Stimulated activated CD4-positive, alpha-beta T cell treated with anti-CD3 and anti-CD28 coated beads, Interleukin-1b, Interleukin-23, amount 100 ng/mL, for 4 hours (primary cell): ENCODE measurements around the gene COBLL1.
"Not testable (repeated sequence)": the region's sequence is repeated elsewhere in the genome, so short reads cannot be mapped to it uniquely, and the experiment has no call there.

Experiments used
- DNase-seq, 2 donors: peaks; one replicate each; pipeline ENCODE4 v3.0.0-alpha.2; 2020; ENCODE audit warnings: low read depth in 2 of 2

COBLL1 gene

DNA sequence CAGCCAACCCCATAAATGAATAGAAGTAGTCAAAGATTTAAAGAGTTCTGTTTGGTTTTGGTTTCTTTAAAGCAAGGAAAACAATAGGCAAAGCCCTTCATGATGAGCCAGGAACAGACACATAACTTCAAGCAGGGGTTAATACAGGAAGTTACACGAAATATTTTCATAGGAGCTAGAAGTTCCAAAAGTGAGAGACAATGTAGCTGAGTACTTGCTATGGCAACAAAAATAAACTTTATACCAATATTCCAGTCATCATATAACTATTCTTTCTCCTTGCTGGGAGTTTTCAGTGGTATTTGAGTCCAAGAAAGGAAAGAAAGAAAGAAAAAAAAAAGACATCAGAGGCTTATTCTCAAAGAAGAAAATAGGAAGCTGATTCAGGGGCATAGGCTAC is 56.2 kb downstream of the COBLL1 start:
- no peak for DNase-seq

DNA sequence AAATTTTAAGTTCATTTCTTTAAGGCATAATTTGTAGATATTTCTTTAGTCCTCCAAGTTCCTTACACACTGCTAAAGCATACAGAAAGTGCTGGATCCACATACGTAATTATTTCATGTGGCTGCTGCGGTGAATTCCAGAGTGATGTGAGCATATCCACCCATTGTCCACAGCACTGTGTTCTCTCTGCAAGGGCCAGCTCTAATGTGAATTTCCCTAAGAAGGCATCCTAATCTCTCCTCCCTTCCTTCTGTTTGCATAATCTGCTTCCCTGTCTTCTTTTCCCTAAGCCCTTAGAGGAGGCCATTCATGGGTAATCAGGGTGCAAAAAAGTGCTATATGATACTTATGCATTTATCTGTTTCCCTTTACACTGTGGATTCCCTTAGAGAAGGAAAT is 57.2 kb downstream of the COBLL1 start:
- no peak for DNase-seq

DNA sequence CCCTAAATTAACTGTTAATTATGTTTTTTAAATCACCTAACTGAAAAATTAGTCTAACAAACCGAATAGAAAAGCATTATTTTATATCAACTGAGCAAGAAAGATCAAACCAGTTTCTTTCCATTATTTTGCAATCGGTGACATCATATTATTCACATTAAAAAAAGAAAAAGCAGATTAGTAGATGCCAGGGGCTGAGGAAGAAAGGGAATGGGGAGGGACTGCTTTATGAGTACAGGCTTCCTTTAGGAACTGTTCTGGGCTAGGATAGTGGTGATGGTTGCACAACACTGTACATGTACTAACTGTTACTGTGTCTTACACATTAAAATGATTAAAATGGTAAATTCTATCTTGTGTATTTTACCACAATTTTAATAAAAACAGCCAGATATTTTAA is 59.3 kb downstream of the COBLL1 start:
- no peak for DNase-seq

DNA sequence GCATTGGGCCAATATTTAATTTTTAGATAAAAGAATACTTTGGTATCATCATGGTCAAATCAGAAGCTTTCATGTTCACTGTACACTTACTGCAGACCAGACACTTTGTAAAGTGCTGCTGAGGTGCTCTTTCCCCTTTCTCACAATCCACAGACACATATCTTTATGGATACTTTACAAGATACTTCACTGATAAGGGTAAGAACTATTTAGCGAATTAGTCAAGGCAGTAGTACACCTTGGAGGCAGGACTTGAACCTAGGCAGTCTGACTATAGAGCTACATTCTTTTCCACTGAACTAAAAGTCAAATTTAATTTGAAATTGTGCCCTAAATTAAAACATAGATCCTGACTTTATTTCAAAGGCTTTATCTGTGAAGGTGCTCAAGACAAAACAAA is 60.2 kb downstream of the COBLL1 start:
- DNase-seq: no peak

DNA sequence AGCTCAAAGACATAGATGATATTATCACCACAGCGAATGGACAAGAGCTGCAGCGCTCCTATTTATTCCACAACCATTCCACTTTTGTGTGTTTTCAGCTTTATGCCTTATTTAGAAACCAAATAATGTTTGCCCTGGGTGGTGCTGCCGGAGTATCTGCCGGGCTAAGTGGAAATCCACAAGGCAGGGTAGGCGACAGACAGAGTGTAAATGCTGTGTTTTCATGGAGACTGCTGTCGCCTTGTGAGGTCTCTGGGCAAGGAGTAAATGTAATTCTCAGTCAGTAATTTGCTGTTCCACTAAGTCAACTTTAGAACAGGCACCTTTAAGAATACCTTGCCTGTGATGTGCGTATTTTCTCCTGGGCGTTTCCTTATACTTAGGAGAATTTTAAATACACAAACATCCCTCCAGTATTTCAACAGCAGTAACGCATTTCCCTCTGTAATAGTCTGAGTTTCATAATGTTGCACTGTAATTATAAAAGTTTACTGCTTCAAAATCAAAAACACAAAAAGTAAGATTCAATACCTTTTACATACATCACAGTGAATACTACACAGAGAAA is 60.9 kb downstream of the COBLL1 start:
- no peak for DNase-seq

DNA sequence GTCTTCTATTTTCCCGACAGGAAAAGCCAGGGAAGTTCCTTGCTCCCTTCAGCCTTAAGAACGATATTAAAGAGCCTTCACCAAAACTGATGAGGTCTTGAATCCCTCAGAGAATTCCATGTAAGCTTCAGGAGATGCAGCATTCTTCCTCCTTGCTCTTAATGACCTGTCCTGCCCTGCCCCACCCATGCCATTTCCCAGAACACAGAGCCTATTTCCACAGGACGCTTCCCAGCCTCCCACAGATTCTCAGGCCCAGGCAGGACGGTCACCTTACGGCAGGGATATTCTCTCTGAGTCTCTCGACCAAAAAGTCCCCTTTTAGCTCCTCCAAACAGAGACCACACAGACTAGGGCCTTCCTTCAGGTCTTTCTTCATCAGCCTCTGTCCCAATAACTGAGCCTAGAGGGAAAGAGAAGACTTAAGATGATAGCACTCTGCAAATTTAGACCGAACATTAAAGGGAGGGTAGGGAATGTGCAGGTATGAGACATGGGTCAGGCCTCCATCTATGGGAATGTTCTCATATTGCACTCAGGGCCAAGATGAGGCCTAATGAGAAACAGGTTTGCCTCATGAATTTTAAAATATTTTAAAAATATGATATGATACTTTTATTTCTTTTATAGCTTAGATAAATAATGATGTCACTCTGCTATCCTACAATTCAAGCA is 62.1 kb downstream of the COBLL1 start:
- no peak for DNase-seq

DNA sequence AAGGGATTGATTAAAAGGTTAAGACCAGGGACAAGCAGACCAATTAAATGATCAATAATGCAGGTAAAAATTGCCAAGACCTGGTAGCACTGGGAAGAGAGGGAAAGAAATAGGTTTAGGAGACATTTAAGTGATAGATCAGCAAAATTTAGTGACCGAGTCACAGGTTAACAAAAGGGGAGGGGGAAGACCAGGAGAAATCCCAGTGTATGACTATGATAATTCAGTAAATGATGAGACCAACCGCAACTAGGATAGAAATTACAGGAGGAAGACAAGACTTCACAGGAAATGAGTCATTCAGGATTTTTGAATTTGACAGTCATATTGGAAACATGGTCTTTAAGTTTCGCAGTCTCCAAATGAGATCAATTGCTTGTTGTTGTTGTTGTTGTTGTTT is 62.9 kb downstream of the COBLL1 start:
- no peak for DNase-seq

DNA sequence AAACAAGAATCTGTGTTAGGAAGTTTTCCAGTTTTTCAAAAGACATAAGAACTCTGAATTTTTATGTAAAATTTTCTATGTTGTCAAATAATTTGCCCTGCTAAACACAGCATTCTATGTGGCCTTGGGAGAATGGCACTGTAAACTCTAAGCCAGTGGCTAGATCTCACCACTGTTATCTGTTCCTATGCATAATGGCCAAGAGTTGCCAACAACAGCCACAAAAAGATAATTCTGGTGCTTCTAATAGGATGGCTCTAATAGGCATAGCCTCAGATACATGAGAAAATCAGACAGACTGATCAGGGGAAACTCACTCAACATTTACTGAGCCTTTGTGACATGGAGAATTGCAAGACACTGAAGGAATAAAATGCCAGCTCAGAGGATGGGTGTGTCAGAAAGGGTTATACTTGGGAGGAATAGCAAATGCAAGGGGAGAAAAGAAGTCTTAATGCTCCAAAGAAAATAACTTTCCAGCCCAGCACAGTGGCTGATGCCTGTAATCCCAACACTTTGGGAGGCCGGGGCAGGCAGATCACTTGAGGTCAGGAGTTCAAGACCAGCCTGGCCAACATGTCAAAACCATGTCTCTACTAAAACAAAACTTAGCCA is 63.7 kb downstream of the COBLL1 start:
- no peak for DNase-seq

DNA sequence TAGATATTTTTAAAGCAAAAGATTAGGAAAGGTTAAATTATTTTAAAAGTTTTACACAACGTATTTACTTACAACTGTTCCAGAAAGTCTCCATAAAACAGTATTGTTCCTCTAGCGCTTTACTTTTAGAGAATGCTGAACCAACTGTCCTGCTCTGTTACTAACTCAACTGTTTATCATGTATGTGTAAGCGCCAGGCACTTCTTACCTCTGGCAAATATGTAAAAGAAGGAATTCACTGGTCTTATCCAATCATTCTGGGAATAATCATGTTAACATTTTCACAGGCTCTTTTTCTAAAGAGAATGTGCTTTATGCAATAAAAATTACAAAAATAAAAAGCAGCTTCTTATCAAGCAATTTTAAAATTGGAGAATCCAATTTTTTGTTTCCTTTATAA is 68.0 kb downstream of the COBLL1 start:
- no peak for DNase-seq

DNA sequence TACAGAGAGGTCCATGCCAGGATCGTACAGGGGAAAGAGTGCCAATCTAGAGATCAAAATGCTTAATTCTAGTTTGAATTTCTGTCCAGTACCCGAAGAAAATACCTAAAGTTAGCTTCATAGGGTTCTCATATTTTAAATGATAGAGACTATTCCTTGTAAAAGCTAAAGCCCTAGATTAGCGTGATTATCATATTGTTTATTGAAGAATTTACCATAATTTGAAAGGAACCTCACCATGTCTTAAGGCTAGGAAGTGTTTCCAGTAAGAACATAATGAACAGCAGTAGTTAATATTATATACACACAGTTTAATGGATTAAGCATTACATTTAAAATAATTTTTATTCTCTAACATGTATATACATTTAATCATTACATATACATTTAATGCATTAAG is 68.5 kb downstream of the COBLL1 start:
- no peak for DNase-seq

DNA sequence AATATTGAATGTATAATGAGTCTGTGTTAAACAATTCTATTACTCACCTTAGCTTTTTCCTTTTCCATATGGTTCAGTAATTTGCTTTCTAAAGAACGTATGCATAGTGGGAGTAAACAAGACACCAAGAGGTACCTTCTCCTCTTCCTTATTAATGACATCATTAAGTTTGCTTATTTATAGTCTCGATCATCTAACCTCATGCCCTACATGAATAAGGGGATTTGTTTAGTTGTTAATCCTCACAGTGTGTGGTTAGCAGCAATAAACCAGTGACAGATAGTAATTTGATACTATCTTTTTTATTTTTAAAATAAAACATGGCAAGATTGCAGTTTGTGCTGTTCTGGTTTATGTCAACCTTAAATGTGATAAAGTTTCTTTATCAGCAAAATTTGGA is 69.7 kb downstream of the COBLL1 start:
- DNase-seq: no peak

DNA sequence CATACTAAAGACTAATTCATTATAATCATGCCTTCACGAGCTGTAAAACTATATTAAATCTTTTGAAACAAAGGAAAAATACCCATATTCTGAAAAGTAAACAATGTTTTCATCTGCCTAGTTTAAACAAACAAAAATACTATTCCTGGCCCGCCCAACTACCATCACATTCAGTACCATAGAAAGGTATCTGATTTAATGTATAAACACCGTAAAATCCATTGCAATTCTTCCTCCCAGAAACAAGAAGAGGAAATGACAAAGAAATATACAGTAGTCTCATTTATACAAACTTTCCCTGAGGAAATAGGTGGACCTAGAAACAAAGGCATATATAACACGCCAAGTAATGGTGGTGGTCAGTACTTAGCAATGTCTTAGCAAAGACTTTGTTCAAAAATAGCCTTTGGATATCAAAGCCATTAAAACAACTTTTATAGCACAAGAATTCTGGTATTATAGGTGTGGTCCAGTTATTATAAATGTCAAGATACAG is 71.2 kb downstream of the COBLL1 start:
- no peak for DNase-seq

DNA sequence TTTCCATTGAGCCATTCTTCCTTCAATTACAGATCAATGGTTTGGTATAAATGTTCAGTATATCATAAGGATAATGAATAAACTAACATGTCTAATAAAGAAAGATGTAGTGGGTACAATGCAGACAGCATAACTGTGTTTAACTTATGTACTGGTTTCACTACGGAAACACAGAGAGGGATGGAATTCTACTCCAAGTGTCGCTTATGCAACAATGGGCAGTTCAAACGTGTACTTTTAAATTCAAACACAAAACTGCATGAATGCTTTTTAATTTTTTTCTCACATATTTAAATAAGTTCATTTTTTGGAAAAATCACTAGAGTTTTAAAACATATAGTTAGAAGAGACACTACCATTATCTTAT is 74.7 kb downstream of the COBLL1 start:
- no peak for DNase-seq

DNA sequence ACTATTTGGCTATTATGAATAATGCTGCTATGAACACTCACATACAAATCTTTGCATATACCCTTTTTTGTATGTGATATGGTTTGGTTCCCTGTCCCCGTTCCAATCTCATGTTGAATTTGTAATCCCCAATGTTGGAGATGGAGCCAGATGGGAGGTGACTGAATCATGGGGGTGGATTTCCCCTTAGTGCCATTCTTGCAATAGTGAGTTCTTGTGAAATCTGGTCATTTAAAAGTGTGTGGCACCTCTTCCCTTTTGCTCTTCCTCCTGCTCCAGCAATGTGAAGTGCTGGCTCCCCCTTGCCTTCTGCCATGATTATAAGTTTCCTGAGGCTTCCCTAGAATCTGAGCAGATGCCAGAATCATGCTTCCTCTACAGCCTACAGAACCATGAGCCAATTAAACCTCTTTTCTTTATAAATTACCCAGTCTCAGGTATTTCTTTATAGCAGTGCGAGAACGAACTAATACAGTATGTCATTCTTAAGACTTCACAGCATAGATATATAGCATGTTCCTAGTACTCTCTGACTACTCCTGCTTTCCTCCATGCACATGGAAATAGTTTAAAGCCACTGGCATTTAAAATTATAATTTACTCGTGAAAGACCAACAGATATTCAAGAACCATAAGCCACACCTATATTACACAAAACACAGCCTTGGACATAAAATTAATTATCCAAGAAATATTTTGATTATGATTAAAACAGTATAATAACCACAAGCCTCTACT is 75.2 kb downstream of the COBLL1 start:
- DNase-seq: no peak

DNA sequence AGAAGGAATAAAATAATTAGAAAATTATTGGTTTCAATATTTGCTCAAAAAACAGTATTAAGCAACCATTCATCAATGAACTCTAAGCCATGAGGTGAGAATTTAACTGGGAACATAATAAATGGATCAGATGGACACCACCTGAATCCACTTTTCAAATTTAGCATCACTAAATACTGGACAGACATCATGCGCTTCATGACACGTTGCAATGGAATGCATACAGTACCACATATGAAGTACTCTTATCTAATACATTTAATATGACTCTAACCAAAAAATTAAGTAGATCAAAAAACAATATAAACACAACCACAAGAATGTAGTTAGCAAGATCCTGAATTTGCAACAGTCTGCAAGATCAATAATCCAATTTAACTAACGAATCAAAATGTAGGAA is 76.6 kb downstream of the COBLL1 start:
- no peak for DNase-seq

DNA sequence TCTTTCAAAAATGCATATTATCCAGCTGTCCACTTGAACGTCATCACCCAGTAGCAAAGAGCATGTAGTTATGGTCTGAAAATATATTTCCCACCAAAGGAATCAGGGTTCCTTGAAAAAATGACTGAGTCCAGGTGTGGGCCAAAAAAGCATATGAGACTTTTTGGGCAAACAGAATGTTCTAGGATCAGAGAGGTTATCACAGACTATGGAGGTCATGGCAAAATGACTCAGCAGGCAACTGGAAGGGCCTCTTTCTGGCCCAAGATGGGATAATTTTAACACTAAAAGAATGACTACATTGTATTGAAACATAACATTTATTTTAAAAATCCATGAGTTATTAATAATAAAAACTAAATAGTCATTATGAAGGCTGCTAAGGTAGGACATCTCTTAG is 77.1 kb downstream of the COBLL1 start:
- no peak for DNase-seq

DNA sequence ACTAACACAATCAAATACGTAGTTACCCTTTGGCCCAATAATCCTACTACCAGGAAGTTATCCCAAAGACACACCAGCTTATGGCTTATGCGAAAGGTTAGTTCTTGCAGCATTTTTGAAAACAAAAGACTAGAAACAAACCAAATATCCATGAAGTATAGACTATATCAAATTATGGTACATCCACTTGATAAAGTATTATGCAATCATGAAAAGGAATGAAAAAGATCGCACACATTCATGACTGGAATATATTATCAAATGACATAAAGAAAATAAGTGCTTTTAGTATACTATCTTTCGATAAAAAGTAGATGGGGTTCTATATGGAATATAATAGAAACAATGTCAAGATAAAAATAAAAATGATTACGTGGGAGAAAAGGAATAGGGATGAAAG is 78.2 kb downstream of the COBLL1 start:
- DNase-seq: no peak

DNA sequence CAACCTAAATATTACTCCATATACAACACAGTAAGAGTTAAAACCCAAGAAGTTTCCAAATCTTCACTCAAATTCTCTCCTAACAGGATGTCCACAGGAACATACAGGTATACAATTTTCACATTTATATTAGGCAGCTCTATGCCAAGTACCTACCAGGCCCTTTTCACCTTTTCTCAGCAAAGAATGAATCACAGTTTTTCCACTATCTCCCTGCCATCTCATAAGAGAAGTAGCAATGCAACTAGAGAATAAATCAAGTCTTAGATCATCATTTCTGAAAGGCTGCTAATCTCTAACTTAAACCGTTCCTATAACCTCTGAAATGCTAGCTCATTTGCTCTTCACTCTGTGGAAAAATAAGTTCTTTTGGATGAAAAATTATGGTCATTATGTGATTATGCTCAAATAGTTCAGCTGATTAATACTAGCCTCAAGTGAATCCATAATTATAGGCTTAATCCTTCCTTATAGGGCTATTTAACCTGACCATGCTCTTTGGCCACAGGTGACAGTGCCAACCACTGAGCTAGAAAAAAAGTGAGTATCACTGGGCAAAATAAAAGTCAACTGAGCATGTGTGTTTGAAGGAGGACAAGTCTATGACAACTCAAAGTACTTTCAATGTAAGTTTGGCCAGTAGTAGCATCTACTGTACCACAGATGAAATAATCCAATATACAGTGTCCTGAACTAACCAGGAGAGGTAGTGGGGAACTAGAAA is 79.7 kb downstream of the COBLL1 start:
- DNase-seq: no peak

DNA sequence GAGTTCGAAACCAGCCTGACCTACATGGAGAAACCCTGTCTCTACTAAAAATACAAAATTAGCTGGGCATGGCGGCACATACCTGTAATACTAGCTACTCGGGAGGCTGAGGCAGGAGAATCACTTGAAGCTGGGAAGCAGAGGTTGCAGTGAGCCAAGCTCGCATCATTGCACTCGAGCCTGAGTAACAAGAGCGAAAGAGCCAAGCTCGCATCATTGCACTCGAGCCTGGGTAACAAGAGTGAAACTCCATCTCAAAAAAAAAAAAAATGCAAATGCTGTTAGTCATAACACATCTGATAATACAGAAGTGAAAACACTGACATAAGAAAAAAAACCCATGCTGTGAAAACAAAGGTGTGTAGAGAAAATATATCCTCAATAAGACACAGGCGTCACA is 80.4 kb downstream of the COBLL1 start:
- not testable (repeated sequence) for DNase-seq

DNA sequence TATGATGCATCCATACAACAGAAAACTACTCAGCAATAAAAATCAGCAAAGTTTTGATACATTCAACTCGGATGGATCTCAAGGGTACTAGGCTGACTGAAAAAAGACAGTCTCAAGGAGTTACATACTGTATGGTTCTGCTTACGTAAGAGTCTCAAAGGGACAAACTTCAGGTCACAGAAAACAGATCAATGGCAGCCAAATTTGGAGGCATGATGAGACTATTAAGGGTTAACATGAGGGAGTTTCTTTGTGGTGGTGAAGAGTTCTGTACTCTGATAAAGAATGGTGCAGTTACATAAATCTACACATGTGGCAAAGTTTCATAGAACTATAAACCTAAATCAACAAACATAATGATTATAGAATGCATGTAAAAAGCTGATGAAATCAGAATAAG is 81.4 kb downstream of the COBLL1 start:
- no peak for DNase-seq

DNA sequence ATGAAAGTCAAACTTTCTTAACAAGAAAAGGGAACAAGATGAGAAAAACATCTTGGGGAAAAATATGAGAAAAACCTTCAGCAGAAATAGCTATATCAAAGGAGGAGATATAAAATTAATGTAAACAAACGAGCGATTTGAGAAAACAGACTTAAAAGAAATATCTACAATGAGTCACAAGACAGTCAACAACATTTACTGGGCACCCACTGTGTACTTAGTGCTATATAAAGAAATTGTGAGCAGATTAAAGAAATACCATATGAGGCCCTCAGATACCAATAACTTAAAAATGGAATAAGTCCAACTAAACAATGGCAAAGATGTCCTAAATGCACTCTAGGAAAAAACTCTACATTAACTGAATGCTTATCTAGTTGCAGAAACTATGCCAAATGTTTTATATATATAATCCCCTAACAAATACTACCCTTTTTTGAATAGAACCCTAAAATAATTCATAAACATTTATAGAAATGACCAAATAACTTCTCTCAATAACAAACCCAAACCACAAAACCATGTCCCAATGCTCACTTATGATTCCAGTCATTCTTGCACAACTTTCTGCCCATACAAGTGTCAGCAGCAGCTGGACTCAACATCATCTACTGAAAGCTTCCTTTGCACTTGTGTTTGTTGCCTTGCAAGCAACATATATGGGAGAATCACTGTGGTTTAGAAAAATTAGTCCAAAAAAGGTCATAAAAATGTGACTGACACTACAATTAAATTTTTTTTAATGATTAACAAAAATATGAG is 83.5 kb downstream of the COBLL1 start:
- DNase-seq: no peak
